Body of pancreas (tissue), 4 donors: ENCODE results near the gene LRRC70. TPM values are rescaled to one million over a fixed set of nuclear protein-coding genes. Genes with fewer than 3 reads are reported as not detected.

Experiments
- ATAC-seq: fragments of 150-250 bp; one replicate; pipeline ENCODE4 v1.9.1; 2016
- DNase-seq, 4 donors: peaks; one replicate each; pipeline ENCODE4 v3.0.0-alpha.2; 2019
- H3K27ac ChIP-seq, 4 donors: fragments of 200-600 bp; sonication (generic); 1 replicate in 3 of 4; 2 replicates in 1 of 4; pipeline versions ENCODE4 v1.5.1 to v1.6.1; 2016 to 2019; ENCODE audit warnings: mild to moderate bottlenecking in 1 of 4, mixed read lengths in 1 of 4, moderate library complexity in 1 of 4
- H3K27me3 ChIP-seq, 2 donors: fragments of 200-600 bp; sonication (generic); one replicate each; pipeline ENCODE4 v1.6.0; 2016; ENCODE audit warnings: mild to moderate bottlenecking in 1 of 2
- H3K36me3 ChIP-seq, 2 donors: fragments of 200-600 bp; sonication (generic); replicated peaks in 1 of 2; 2 replicates each; pipeline ENCODE4 v1.5.1; 2016; ENCODE audit warnings: low read depth in 2 of 2; ENCODE audit not compliant: insufficient read depth in 1 of 2
- H3K4me1 ChIP-seq: fragments of 200-600 bp; sonication (generic); one replicate; pipeline ENCODE4 v1.6.0; 2016
- H3K4me3 ChIP-seq, 2 donors: fragments of 200-600 bp; sonication (generic); 1 replicate in 1 of 2; 2 replicates in 1 of 2; pipeline ENCODE4 v1.5.1; 2016 to 2019
- H3K9me3 ChIP-seq, 3 donors: fragments of 200-600 bp; sonication (generic); 1 replicate in 2 of 3; 2 replicates in 1 of 3; pipeline ENCODE4 v1.5.1; 2016
- POLR2A ChIP-seq, 3 donors: fragments of 450-650 bp; IDR thresholded peaks; one replicate each; pipeline ENCODE4 v1.6.1; 2016; ENCODE audit warnings: antibody characterized with exemption in 3 of 3, mild to moderate bottlenecking in 2 of 3
- WGBS, 2 donors: methylation state at CpG; one replicate each; pipeline ENCODE4 v1.1.5; 2017; 5-methylcytosine and 5-hydroxymethylcytosine counted together
- intact Hi-C: fragments of 100-400 bp; cut with DNase I; formaldehyde crosslinking; loops from one replicate; pipeline ENCODE4 v1.15.1; 2023
- total RNA-seq, 2 donors: library from RNA; depleted of rRNA; stranded (reverse); fragments of >200 nt; gene quantifications; one replicate each; pipeline ENCODE4 v1.1.0, GENCODE V29; 2016
- TF ChIP-seq, protein P1 (sequence below), 7 experiments: fragments of 450-650 bp in 4 of 7; fragments of 200-600 bp in 3 of 7; sonication (generic) in 3 of 7; IDR thresholded peaks; one replicate each; pipeline ENCODE4 v1.5.1; 2016 to 2019; ENCODE audit warnings: antibody characterized with exemption in 7 of 7

LRRC70 gene
- total RNA-seq, 2 donors from 2014 or later: 0.99 to 4.7 TPM

DNA sequence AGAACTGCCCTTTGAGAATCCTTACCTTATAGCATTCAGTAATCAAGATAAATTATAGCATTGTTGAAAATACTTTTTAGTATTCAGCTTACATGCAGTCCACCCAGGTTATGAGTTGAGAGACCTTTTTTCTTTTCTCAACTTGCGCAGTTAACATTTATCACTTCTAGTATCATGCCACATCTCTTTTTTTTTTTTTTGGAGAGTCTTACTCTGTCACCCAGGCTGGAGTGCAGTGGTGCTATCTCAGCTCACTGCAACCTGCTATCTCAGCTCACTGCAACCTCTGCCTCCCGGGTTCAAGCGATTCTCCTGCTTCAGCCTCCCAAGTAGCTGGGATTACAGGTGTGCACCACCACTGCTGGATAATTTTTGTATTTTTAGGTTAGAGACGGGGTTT, 29.0 kb downstream of the LRRC70 start:
- intact Hi-C loops: no loop called here
- H3K4me1 ChIP-seq: no peaks in the 10 kb centered on the region
- no peaks in the 10 kb centered on the region for H3K9me3 ChIP-seq
- no peak overlapping the region for H3K4me3 ChIP-seq
- DNase-seq (no peak), ATAC-seq (no peak)
- H3K36me3 ChIP-seq: no peaks in the 10 kb centered on the region
- WGBS, 2 donors: 97 to 100% methylated on average over 4 of the region's 4 CpGs
- no peak for TF ChIP-seq POLR2A (IDR thresholded peaks at IDR 0.05)
- TF ChIP-seq, protein P1, sequence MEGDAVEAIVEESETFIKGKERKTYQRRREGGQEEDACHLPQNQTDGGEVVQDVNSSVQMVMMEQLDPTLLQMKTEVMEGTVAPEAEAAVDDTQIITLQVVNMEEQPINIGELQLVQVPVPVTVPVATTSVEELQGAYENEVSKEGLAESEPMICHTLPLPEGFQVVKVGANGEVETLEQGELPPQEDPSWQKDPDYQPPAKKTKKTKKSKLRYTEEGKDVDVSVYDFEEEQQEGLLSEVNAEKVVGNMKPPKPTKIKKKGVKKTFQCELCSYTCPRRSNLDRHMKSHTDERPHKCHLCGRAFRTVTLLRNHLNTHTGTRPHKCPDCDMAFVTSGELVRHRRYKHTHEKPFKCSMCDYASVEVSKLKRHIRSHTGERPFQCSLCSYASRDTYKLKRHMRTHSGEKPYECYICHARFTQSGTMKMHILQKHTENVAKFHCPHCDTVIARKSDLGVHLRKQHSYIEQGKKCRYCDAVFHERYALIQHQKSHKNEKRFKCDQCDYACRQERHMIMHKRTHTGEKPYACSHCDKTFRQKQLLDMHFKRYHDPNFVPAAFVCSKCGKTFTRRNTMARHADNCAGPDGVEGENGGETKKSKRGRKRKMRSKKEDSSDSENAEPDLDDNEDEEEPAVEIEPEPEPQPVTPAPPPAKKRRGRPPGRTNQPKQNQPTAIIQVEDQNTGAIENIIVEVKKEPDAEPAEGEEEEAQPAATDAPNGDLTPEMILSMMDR (IDR thresholded peaks at IDR 0.05): no peak
- H3K27me3 ChIP-seq: no peaks in the 10 kb centered on the region
- no peak overlapping the region for H3K27ac ChIP-seq

DNA sequence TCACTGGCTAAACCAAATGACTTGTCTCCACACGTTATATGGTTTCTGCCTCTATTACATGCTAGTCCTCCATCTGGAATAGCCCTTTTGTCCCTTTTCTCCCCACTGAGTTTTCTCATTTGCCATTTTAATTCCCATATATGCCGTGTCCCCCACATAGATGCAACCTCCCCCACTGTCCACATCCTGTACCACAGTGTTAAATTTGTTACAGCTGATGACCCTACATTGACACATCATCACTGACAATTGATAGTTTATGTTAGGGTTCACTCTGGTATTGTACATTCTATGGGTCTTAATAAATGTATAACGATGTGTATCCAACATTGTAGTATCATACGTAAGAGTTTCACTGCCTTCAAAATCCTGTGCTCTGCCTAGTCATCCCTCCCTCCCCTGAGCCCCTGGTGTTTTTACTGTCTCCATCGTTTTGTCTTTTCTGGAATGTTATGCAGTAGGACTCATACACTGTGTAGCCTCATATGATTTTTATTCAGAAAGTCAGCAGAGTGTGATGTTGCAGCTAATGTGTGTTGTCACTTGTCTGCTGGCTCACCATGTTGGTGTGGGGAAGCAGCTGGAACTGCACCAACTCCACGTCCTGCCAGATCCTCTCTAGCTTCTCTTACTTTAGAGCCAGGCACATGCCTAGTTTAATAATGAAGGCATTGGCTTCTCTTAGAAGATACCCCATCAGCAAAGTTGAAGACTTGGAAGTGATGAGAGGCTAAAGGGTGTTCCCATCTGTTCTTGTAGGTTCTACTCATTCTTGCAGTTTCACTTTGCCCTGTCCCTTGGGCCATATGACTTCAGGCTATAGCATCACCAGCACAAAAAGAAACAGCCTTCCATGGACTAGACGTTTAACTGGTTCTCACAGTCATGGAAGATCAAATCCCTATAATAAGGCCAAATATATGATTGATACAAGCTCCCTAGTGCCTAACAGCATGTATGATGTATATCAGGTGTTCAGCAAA, 30.2 kb downstream of the LRRC70 start:
- Histone ChIP-seq H3K4me1 (no peaks in the 10 kb centered on the region), H3K4me3 (no peak overlapping the region), H3K27me3 (no peaks in the 10 kb centered on the region), H3K36me3 (no peaks in the 10 kb centered on the region), H3K9me3 (no peaks in the 10 kb centered on the region), H3K27ac (no peak overlapping the region)
- TF ChIP-seq, protein P1 (IDR thresholded peaks at IDR 0.05): no peak
- TF ChIP-seq POLR2A (IDR thresholded peaks at IDR 0.05): no peak
- 92 to 96% methylated on average over 7 of the region's 7 CpGs for WGBS, 2 donors
- ATAC-seq (no peak), DNase-seq (no peak)
- intact Hi-C loops: no loop called here

DNA sequence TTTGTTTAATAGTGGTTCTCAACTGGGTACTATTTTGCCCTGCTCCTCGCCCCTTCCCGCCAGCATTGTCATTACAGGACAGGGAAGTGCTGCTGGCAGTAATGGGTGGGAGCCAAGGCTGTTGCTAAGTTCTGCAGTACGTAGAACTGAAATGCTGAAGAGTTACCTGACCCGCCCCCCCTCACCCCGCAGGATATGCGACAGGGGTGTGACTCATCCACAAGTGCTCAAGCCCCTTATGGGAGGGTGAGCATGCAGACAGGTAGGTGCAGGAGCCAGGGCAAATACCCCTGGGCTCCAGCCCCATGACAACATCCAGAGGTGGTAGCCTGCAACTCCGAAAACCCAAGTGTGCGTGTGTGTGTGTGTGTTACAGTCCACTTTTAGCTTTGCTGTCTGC, 35.7 kb downstream of the LRRC70 start:
- DNase-seq: no peak
- intact Hi-C loops: no loop called here
- Histone ChIP-seq H3K27ac (no peak overlapping the region), H3K4me1 (no peaks in the 10 kb centered on the region), H3K4me3 (no peak overlapping the region), H3K27me3 (no peaks in the 10 kb centered on the region), H3K9me3 (no peaks in the 10 kb centered on the region), H3K36me3 (no peaks in the 10 kb centered on the region)
- TF ChIP-seq, protein P1 (IDR thresholded peaks at IDR 0.05): no peak
- no peak for TF ChIP-seq POLR2A (IDR thresholded peaks at IDR 0.05)
- WGBS, 2 donors: 95 to 99% methylated on average over 7 to 8 of the region's 8 CpGs
- ATAC-seq: no peak

DNA sequence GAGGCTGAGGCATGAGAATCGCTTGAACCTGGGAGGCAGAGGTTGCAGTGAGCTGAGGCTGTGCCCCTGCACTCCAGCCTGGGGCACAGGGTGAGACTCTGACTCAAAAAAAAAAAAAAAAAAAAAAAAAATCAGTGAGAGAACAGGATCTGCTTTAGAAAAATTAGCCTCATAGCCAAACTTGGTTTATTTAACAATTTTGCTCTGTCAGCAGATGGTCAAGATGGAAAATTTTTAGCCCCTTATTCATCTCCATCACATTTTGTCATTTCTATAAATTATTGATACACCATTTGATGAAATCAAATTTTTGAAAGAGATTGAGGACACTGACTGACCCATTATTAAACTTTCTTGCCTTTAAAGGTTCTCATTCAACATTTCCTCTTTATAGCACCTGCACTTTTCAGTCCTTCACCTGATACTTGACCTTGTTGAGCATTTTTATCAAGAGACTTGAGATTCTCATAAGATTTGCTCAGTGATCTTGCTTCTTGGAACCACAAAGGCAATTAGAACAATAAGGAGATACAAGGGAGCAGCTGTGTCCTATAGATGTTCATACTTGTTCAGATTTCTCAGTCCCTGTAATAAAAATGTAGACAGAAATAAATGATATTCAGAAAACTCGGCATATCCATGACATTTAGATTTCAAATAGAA, 38.1 kb downstream of the LRRC70 start:
- no peak overlapping the region for H3K4me3 ChIP-seq
- H3K27me3 ChIP-seq: no peaks in the 10 kb centered on the region
- no peaks in the 10 kb centered on the region for H3K9me3 ChIP-seq
- 95 to 96% methylated on average over 2 of the region's 2 CpGs for WGBS, 2 donors
- TF ChIP-seq, protein P1 (IDR thresholded peaks at IDR 0.05): no peak
- TF ChIP-seq POLR2A (IDR thresholded peaks at IDR 0.05): no peak
- H3K36me3 ChIP-seq: no peaks in the 10 kb centered on the region
- DNase-seq (no peak), ATAC-seq (no peak)
- intact Hi-C loops: no loop called here
- no peaks in the 10 kb centered on the region for H3K4me1 ChIP-seq
- no peak overlapping the region for H3K27ac ChIP-seq
